Measurements from ENCODE around the gene MYO5A.

MYO5A gene

DNA sequence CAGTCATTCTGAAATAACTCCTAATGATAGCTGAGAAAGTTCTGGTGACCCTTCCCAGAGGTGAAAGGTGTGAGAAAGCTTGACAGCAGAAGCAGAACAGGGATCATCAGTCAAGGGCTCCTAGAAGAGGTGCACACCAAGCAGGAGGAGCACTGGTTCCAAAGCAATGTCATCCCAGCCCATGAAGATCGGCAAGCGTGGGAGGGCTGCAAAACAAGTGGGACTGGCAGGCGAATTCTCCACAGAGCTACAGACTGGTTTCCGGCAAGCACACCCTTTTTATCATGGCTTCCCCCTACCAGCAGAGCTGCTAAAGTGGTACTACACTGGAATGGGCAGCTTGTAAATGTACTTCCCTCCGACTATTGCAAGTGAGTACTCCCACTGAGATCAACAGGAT, 170.7 kb downstream of the MYO5A start:
- TF ChIP-seq, protein P1, sequence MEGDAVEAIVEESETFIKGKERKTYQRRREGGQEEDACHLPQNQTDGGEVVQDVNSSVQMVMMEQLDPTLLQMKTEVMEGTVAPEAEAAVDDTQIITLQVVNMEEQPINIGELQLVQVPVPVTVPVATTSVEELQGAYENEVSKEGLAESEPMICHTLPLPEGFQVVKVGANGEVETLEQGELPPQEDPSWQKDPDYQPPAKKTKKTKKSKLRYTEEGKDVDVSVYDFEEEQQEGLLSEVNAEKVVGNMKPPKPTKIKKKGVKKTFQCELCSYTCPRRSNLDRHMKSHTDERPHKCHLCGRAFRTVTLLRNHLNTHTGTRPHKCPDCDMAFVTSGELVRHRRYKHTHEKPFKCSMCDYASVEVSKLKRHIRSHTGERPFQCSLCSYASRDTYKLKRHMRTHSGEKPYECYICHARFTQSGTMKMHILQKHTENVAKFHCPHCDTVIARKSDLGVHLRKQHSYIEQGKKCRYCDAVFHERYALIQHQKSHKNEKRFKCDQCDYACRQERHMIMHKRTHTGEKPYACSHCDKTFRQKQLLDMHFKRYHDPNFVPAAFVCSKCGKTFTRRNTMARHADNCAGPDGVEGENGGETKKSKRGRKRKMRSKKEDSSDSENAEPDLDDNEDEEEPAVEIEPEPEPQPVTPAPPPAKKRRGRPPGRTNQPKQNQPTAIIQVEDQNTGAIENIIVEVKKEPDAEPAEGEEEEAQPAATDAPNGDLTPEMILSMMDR (IDR thresholded peaks at IDR 0.05) = no peak

DNA sequence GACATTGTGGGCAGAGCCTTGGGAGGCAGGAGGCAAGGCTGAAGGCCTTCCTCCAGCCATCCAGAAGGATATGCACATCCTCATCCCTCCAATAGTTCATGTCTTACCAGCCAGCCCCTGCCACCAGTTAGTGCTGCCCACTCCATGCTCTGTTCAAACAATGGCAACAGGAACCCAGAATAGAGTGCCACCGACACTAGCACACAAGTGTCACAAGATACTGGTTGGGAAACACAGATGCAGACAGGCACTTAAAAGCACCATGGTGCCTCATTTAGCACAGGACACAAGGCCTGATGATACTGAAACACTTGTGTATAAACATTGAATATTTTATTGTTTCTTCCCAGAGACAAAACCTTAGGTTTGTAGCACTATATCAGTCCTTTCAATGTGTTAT, 176.6 kb downstream of the MYO5A start:
- TF ChIP-seq, protein P1 (IDR thresholded peaks at IDR 0.05) = no peak

DNA sequence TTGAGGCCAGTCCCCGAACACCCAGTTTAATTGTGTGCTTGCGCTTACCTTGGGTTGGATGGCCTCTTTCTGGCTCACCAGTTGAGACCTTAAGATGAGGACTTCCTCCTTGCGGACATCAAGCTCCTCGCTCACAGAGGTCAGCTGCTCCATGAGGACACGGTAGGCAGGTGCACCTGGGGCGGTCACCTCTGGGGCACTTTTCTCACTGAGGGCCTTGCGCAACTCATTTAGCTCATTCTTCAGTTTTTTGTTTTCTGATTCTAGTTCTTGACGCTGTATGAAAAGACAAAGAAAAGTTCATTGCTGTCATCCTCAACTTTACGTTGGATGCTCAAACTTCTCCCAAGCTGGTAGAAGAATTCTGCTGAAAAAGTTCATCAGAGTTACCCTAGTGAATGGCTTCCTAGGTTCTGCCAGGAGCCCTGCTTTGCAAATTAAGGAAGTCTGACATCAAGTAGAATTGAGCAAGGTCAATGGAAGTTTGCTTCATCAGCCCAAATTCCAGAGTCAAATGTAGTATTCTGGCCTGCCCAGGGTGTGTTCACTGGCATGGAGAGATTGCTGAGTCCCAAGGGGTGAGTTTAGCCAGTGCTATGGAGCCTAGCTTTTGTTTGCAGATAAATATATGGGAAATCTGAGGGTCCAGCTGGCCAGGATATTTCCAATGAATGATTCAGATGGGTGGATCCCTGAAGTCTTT, 177.3 kb downstream of the MYO5A start:
- TF ChIP-seq, protein P1 (IDR thresholded peaks at IDR 0.05) = no peak

- TF ChIP-seq, protein P1 (IDR thresholded peaks at IDR 0.05) = no peak
Observed at GRCh38 chr15:52350423-52350822, 178.3 kb downstream of the MYO5A start.

DNA sequence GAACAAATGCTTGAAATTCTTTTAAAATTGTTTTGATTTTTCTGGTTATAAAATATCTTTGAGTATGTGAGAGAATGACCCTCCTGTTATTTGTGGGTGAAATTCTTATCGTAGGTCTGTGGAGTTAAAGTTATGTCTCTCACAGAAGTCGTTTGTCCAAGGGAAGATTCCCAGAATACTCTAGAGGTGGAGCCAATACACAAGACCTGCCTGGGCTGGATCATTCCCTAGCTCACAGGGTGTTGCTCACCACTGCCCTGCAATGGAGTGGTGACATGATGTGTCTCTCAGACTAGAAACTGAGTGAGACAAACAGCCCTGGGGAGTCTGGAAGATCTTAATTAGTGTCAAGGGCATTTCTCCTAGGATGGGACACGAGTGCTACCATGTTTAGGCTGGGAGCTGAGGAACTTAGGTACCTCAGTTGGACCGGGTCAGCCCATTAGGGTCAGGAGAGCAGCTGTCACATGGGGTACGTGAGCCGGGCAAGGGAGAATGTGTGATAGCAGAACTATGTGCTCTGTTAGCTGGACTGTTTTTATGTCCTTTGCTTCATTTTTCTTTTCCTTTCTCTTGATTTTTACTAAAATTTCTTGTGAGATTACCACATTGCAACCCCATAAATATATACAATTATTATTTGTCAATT, 179.5 kb downstream of the MYO5A start:
- TF ChIP-seq, protein P1 (IDR thresholded peaks at IDR 0.05) = no peak

DNA sequence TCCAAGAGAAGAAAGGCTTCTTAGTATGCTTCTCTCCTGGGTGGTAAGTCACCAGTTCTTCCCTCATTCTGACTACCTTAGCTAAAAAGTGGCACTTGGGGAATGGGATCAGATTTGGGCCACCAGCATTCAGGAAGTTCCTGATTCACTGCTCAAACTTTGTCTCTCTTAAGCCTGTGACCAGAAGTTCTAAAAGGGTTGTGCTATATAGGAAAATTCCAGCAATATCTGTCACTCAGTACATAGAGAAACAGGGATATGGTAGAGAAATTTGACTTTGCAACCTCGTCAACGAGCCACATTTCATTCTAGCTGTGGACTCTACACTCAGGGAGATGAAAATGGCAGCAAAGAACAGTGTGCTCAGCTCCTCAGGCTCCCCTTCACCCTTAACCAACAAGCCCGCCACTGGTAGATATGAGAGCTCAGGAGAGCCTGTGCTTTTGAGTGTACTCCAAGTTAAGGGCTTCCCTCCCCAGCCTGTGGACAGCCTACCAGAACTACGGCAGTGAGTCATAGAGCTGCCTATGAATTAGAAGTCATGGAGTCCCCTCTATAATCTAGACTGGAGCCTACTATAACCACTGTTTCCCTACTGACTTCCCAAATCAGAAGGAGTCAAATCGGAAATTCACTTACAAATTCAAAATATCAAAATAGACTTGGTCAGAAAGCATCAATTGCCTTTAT, 180.5 kb downstream of the MYO5A start:
- TF ChIP-seq, protein P1 (IDR thresholded peaks at IDR 0.05) = no peak

- TF ChIP-seq, protein P1 (IDR thresholded peaks at IDR 0.05) = no peak
Observed at GRCh38 chr15:52344592-52344991, 184.1 kb downstream of the MYO5A start.
